ENCODE data around the gene ATP1A2. TPM values are rescaled to one million over a fixed set of nuclear protein-coding genes. Genes with fewer than 3 reads are reported as not detected.

The ATP1A2 gene
- total RNA-seq, 1 experiment from 2014 or later: 0.07 TPM

GRCh38 chr1:160084771-160085321 lies 30.7 kb upstream of the ATP1A2 start:
- DNase-seq (ENCODE audit: extremely low read depth, low read depth): no peak

GRCh38 chr1:160085686-160086455 lies 29.7 kb upstream of the ATP1A2 start:
- peak; percentile 78 for DNase-seq (ENCODE audit: extremely low read depth, low read depth)

- DNase-seq (ENCODE audit: extremely low read depth, low read depth): no peak
Observed at GRCh38 chr1:160086456-160086892, 29.1 kb upstream of the ATP1A2 start.

GRCh38 chr1:160087118-160087662 lies 28.4 kb upstream of the ATP1A2 start:
- DNase-seq (ENCODE audit: extremely low read depth, low read depth): no peak

GRCh38 chr1:160089883-160090282 lies 25.7 kb upstream of the ATP1A2 start:
- DNase-seq (ENCODE audit: extremely low read depth, low read depth): no peak

- DNase-seq (ENCODE audit: extremely low read depth, low read depth): no peak
Observed at GRCh38 chr1:160090760-160091159, 24.8 kb upstream of the ATP1A2 start.

- no peak for DNase-seq (ENCODE audit: extremely low read depth, low read depth)
Observed at GRCh38 chr1:160091666-160092223, 23.8 kb upstream of the ATP1A2 start.

- DNase-seq (ENCODE audit: extremely low read depth, low read depth): no peak
Observed at GRCh38 chr1:160092366-160093068, 23.0 kb upstream of the ATP1A2 start.

GRCh38 chr1:160093069-160093395 lies 22.5 kb upstream of the ATP1A2 start:
- DNase-seq (ENCODE audit: extremely low read depth, low read depth): no peak

GRCh38 chr1:160093624-160094290 lies 21.8 kb upstream of the ATP1A2 start:
- no peak for DNase-seq (ENCODE audit: extremely low read depth, low read depth)

- no peak for DNase-seq (ENCODE audit: extremely low read depth, low read depth)
Observed at GRCh38 chr1:160094291-160094625, 21.3 kb upstream of the ATP1A2 start.

- DNase-seq (ENCODE audit: extremely low read depth, low read depth): no peak
Observed at GRCh38 chr1:160094806-160095205, 20.8 kb upstream of the ATP1A2 start.

GRCh38 chr1:160095382-160096105 lies 20.0 kb upstream of the ATP1A2 start:
- no peak for DNase-seq (ENCODE audit: extremely low read depth, low read depth)

GRCh38 chr1:160096274-160097116 lies 19.1 kb upstream of the ATP1A2 start:
- DNase-seq (ENCODE audit: extremely low read depth, low read depth): peak; percentile 53

- no peak for DNase-seq (ENCODE audit: extremely low read depth, low read depth)
Observed at GRCh38 chr1:160097151-160097910, 18.2 kb upstream of the ATP1A2 start.

GRCh38 chr1:160097911-160098851 lies 17.4 kb upstream of the ATP1A2 start, which contains the start of gene IGSF8:
IGSF8 (minus strand) TSS chr1:160098619; CDS start chr1:160098472, 147 bp downstream.
- DNase-seq (ENCODE audit: extremely low read depth, low read depth): peak; percentile 75

GRCh38 chr1:160098852-160099561 lies 16.6 kb upstream of the ATP1A2 start:
- peak; percentile 96 for DNase-seq (ENCODE audit: extremely low read depth, low read depth)

All from NCI-H460 (cell line).